Activated CD8-positive, alpha-beta T cell treated with anti-CD3 and anti-CD28 coated beads for 36 hours (primary cell): Measurements from ENCODE around the gene DIO3. TPM values are rescaled to one million over a fixed set of nuclear protein-coding genes. Genes with fewer than 3 reads are reported as not detected.

Experiments
- ATAC-seq: fragments of 200-7000 bp; cut with Tn5 transposase; one replicate; pipeline ENCODE4 v1.10.0; 2021; ENCODE audit warnings: mild to moderate bottlenecking, moderate library complexity
- CTCF ChIA-PET: fragments of 350-600 bp; sonication (Branson Sonifier 250); formaldehyde crosslinking; loops from one replicate; lab custom pipeline; 2021; ENCODE audit warnings: antibody characterized with exemption; lab: Charles Lee
- POLR2A ChIA-PET: fragments of 350-600 bp; sonication (Branson Sonifier 250); formaldehyde crosslinking; loops from one replicate; lab custom pipeline; 2021; ENCODE audit warnings: antibody characterized with exemption; lab: Charles Lee
- DNase-seq: peaks from one replicate; pipeline ENCODE4 v3.0.0-alpha.2; 2020
- H3K27ac Mint-ChIP-seq: one replicate; pipeline ENCODE4 v1.8.0; 2021; ENCODE audit warnings: mild to moderate bottlenecking, mixed read lengths
- H3K27me3 Mint-ChIP-seq: one replicate; pipeline ENCODE4 v1.8.0; 2021; ENCODE audit warnings: mixed read lengths
- H3K36me3 Mint-ChIP-seq: one replicate; pipeline ENCODE4 v1.8.0; 2021; ENCODE audit warnings: low read depth, mixed read lengths
- H3K4me1 Mint-ChIP-seq: one replicate; pipeline ENCODE4 v1.8.0; 2021; ENCODE audit warnings: low read depth, mixed read lengths
- H3K4me3 Mint-ChIP-seq: one replicate; pipeline ENCODE4 v1.8.0; 2021; ENCODE audit warnings: mild to moderate bottlenecking, moderate library complexity, mixed read lengths
- H3K9me3 Mint-ChIP-seq: one replicate; pipeline ENCODE4 v1.8.0; 2021; ENCODE audit warnings: mixed read lengths
- intact Hi-C: fragments of 100-400 bp; cut with micrococcal nuclease; formaldehyde crosslinking; loops from one replicate; pipeline ENCODE4 v1.10.0; 2022
- total RNA-seq, 2 experiments: library from RNA; stranded (reverse); gene quantifications; one replicate each; pipeline ENCODE4 v1.2.3, GENCODE V29; 2021
- TF ChIP-seq, protein P1 (sequence below): fragments of 200-600 bp; IDR thresholded peaks from one replicate; pipeline ENCODE4 v1.8.0; 2022; ENCODE audit warnings: antibody characterized with exemption, mild to moderate bottlenecking

DIO3 gene
- total RNA-seq, 2 experiments from 2014 or later: not detected

DNA sequence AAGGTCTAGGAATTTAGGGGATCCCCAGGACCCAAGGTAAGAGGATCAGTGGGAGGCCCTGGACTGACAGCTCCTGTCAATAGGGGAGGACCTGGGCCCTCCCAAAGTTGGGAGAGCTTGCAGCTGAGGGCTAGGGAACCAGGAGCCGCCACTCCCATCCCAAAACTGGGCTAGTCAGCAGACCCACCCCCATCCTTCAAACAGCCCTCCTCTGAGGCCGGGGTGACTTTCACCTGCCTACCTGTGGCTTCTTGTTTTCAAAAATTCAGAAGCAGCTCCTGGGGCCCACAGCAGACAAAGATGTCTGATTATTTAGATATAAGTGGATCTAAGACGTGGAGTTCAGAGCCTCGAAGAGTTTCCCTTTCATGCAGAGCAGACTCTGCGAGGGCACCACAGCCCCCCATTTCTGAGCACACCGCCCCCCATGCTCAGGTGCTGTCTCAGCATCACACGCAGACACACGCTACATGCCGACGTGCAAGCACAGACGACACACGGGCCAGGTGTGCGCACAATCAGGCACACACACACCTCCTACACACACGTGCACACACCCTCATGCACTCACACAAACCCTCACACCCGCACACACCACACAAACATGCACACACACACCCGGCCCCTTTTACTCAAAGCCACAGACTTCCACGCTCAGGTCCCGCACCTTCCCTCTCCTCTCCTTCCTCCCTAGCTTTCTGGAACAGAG, 21.9 kb downstream of the DIO3 start:
- TF ChIP-seq, protein P1, sequence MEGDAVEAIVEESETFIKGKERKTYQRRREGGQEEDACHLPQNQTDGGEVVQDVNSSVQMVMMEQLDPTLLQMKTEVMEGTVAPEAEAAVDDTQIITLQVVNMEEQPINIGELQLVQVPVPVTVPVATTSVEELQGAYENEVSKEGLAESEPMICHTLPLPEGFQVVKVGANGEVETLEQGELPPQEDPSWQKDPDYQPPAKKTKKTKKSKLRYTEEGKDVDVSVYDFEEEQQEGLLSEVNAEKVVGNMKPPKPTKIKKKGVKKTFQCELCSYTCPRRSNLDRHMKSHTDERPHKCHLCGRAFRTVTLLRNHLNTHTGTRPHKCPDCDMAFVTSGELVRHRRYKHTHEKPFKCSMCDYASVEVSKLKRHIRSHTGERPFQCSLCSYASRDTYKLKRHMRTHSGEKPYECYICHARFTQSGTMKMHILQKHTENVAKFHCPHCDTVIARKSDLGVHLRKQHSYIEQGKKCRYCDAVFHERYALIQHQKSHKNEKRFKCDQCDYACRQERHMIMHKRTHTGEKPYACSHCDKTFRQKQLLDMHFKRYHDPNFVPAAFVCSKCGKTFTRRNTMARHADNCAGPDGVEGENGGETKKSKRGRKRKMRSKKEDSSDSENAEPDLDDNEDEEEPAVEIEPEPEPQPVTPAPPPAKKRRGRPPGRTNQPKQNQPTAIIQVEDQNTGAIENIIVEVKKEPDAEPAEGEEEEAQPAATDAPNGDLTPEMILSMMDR: no peak
- intact Hi-C loops: no loop called here
- ChIA-PET CTCF (no interaction called here), POLR2A (no interaction called here)
- H3K27me3 Mint-ChIP-seq: no peaks in the 10 kb centered on the region
- no peak overlapping the region for H3K27ac Mint-ChIP-seq
- H3K4me1 Mint-ChIP-seq: no peaks in the 10 kb centered on the region
- no peak for DNase-seq
- H3K36me3 Mint-ChIP-seq: no peaks in the 10 kb centered on the region
- no peaks in the 10 kb centered on the region for H3K9me3 Mint-ChIP-seq
- no peak overlapping the region for H3K4me3 Mint-ChIP-seq
- ATAC-seq: no peak

- no peak for ATAC-seq
- ChIA-PET CTCF (interaction anchor here (0.7 kb wide), 1 partner anchor 10 kb away, joined by 3 read pairs; no protein-coding TSS in a partner anchor), POLR2A (no interaction called here)
- Mint-ChIP-seq H3K27ac (no peak overlapping the region), H3K4me3 (no peak overlapping the region), H3K36me3 (no peaks in the 10 kb centered on the region), H3K9me3 (no peaks in the 10 kb centered on the region), H3K4me1 (no peaks in the 10 kb centered on the region), H3K27me3 (no peaks in the 10 kb centered on the region)
- intact Hi-C loops: no loop called here
- DNase-seq: no peak
- TF ChIP-seq, protein P1: no peak
Observed at GRCh38 chr14:101583715-101584054, 22.4 kb downstream of the DIO3 start.

GRCh38 chr14:101584055-101584859, 23.0 kb downstream of the DIO3 start:
- ChIA-PET POLR2A (no interaction called here), CTCF (interaction anchor here (0.7 kb wide), 1 partner anchor 11 kb away, joined by 3 read pairs; no protein-coding TSS in a partner anchor)
- Mint-ChIP-seq H3K9me3 (no peaks in the 10 kb centered on the region), H3K27ac (no peak overlapping the region), H3K27me3 (no peaks in the 10 kb centered on the region), H3K4me3 (no peak overlapping the region), H3K36me3 (no peaks in the 10 kb centered on the region), H3K4me1 (no peaks in the 10 kb centered on the region)
- intact Hi-C loops: no loop called here
- DNase-seq (no peak), ATAC-seq (no peak)
- TF ChIP-seq, protein P1: no peak

- no peaks in the 10 kb centered on the region for H3K9me3 Mint-ChIP-seq
- no peak overlapping the region for H3K27ac Mint-ChIP-seq
- CTCF ChIA-PET: no interaction called here
- H3K27me3 Mint-ChIP-seq: no peaks in the 10 kb centered on the region
- TF ChIP-seq, protein P1: no peak
- intact Hi-C loops: no loop called here
- DNase-seq (no peak), ATAC-seq (no peak)
- no peaks in the 10 kb centered on the region for H3K36me3 Mint-ChIP-seq
- H3K4me3 Mint-ChIP-seq: no peak overlapping the region
- POLR2A ChIA-PET: no interaction called here
- no peaks in the 10 kb centered on the region for H3K4me1 Mint-ChIP-seq
Observed at GRCh38 chr14:101585211-101585610, 23.9 kb downstream of the DIO3 start.
